ENCODE measurements around the gene GFI1. TPM values are rescaled to one million over a fixed set of nuclear protein-coding genes. Genes with fewer than 3 reads are reported as not detected.

GFI1 gene
- total and polyA plus RNA-seq, 8 donors: 0.37 to 34.4 (median 1.2) TPM

GRCh38 chr1:92476071-92476631 is 10.6 kb downstream of the GFI1 start:
- peak in 1 of 2 donors; percentile 57 for DNase-seq
- peaks cover 13 to 44% (median 15%) of the 10 kb centered on the region in 3 donors for H3K27me3 ChIP-seq
- no peak overlapping the region for H3K27ac ChIP-seq
- WGBS, 5 donors: 56 to 66% (median 60%) methylated on average over 10 to 12 of the region's 12 CpGs
- H3K36me3 ChIP-seq: no peaks in the 10 kb centered on the region
- H3K4me1 ChIP-seq: peaks cover 9 to 13% (median 12%) of the 10 kb centered on the region in 4 donors
- no peaks in the 10 kb centered on the region for H3K9me3 ChIP-seq
- no peak overlapping the region for H3K4me3 ChIP-seq
- intact Hi-C loops (cut with DNase I; ENCODE audit: low total_unique reads): no loop called here
- TF ChIP-seq POLR2AphosphoS5 (IDR thresholded peaks at IDR 0.05) (no peak), EP300 (IDR thresholded peaks at IDR 0.05) (no peak), POLR2A (IDR thresholded peaks at IDR 0.05) (no peak), CTCF (IDR thresholded peaks at IDR 0.05) (no peak)

GRCh38 chr1:92475029-92475428 is 11.7 kb downstream of the GFI1 start:
- H3K4me3 ChIP-seq: no peak overlapping the region
- intact Hi-C loops (cut with DNase I; ENCODE audit: low total_unique reads): no loop called here
- H3K4me1 ChIP-seq: peaks cover 0 to 2% (median under 1%) of the 10 kb centered on the region in 4 donors
- WGBS, 5 donors: 77 to 83% (median 79%) methylated on average over 3 of the region's 3 CpGs
- no peak for TF ChIP-seq POLR2AphosphoS5 (IDR thresholded peaks at IDR 0.05)
- TF ChIP-seq EP300 (IDR thresholded peaks at IDR 0.05): no peak
- no peaks in the 10 kb centered on the region for H3K9me3 ChIP-seq
- no peak overlapping the region for H3K27ac ChIP-seq
- DNase-seq: no peak
- H3K27me3 ChIP-seq: peaks cover 2 to 32% (median 4%) of the 10 kb centered on the region in 3 donors
- no peaks in the 10 kb centered on the region for H3K36me3 ChIP-seq

- WGBS, 5 donors: 70 to 82% (median 71%) methylated on average over 5 of the region's 5 CpGs
- no peaks in the 10 kb centered on the region for H3K9me3 ChIP-seq
- H3K36me3 ChIP-seq: no peaks in the 10 kb centered on the region
- no peak overlapping the region for H3K4me3 ChIP-seq
- H3K27ac ChIP-seq: no peak overlapping the region
- H3K27me3 ChIP-seq: peaks cover 0 to 21% (median 0%) of the 10 kb centered on the region in 3 donors
- intact Hi-C loops (cut with DNase I; ENCODE audit: low total_unique reads): no loop called here
- DNase-seq: no peak
- TF ChIP-seq POLR2A (IDR thresholded peaks at IDR 0.05): no peak
- TF ChIP-seq POLR2AphosphoS5 (IDR thresholded peaks at IDR 0.05): no peak
- TF ChIP-seq CTCF (IDR thresholded peaks at IDR 0.05): no peak
- no peak for TF ChIP-seq EP300 (IDR thresholded peaks at IDR 0.05)
- no peaks in the 10 kb centered on the region for H3K4me1 ChIP-seq
These were observed 12.8 kb downstream of the GFI1 start for GRCh38 chr1:92473781-92474495.

- no peak overlapping the region for H3K27ac ChIP-seq
- H3K36me3 ChIP-seq: no peaks in the 10 kb centered on the region
- H3K4me1 ChIP-seq: no peaks in the 10 kb centered on the region
- H3K9me3 ChIP-seq: no peaks in the 10 kb centered on the region
- no peak for DNase-seq
- H3K27me3 ChIP-seq: peaks cover 0 to 3% (median 0%) of the 10 kb centered on the region in 3 donors
- TF ChIP-seq EP300 (IDR thresholded peaks at IDR 0.05): no peak
- no peak for TF ChIP-seq POLR2AphosphoS5 (IDR thresholded peaks at IDR 0.05)
- TF ChIP-seq POLR2A (IDR thresholded peaks at IDR 0.05): no peak
- TF ChIP-seq CTCF (IDR thresholded peaks at IDR 0.05): no peak
- intact Hi-C loops (cut with DNase I; ENCODE audit: low total_unique reads): no loop called here
- WGBS, 5 donors: 91 to 98% (median 94%) methylated on average over 1 of the region's 1 CpG
- H3K4me3 ChIP-seq: no peak overlapping the region
These were observed 16.5 kb downstream of the GFI1 start for GRCh38 chr1:92470216-92470615.
